ENCODE results near the gene GPR180. TPM values are rescaled to one million over a fixed set of nuclear protein-coding genes. Genes with fewer than 3 reads are reported as not detected.

Gene GPR180
- total RNA-seq, 1 donor from 2014 or later: 16.1 TPM

Other genes starting within 250 kb of the GPR180 start
- gene DCT, start 122.2 kb upstream of the GPR180 start, total RNA-seq: 0.05 TPM in 1 of 2 replicates, not detected in the other
- gene TGDS, start 5.7 kb upstream of the GPR180 start, total RNA-seq: 18.0 and 29.3 TPM in 2 replicates
- gene SOX21, start 110.7 kb downstream of the GPR180 start, total RNA-seq: not detected in 2 replicates

All from renal cortical epithelial cell (primary cell).